Measurements from ENCODE around the gene CBARP. TPM values are rescaled to one million over a fixed set of nuclear protein-coding genes. Genes with fewer than 3 reads are reported as not detected.

CBARP gene
- total and polyA plus RNA-seq, 2 donors from 2014 or later = 1.0 to 1.1 TPM

DNA sequence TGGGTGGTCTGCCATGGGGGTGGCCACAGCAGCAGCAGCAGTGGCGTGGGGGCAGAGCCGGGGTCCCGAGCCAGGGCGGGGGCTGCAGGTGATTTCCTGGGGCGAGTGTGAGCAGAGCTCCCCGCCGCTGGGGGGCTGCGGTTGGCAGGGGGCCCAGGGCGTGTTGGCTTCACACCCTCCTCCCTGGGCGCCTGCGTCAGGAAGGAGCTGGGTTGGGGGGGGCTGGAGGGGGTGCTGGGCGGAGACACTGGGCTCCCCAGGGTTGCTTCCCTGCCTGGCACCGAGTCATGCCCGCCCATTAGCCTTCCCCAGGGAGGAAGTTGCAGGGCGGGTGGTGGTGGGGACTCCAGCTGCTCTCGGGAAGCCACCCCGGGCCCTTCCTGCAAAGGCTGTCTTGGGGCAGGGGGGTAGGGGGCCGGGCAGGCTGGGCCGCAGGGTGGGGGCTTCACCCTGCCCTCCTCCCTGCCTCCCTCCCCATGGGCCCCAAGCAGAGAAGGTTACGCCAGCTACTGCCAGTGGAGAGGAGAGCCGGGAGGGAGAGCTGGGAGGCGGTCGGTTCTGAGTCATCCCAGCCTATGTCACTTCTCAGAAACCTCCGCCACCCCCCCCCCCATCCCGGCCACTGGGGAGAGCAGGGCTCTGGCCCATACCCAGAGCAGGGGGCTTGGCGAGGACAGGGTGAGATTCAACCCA lies 15.2 kb upstream of the CBARP start:
- DNase-seq (peak in 4 of 5 donors; percentile 61 to 99 (median 78)), FAIRE-seq (no peak)
- H3K9ac ChIP-seq (ENCODE audit: low read length in 3 of 3) = peak overlapping the region in 1 of 3 donors; percentile 88
- peak; percentile 9 for TF ChIP-seq CTCF (IDR thresholded peaks at IDR 0.05; ENCODE audit: borderline replicate concordance, extremely low read depth, insufficient read depth)
- H3K4me3 ChIP-seq (ENCODE audit: low read length in 3 of 3) = peak overlapping the region in 1 of 3 donors; percentile 69
- intact Hi-C loops (cut with DNase I) = no loop called here
- H3K27ac ChIP-seq (ENCODE audit: low read depth in 2 of 2, low read length in 2 of 2) = peak overlapping the region; percentile 97
- no peaks in the 10 kb centered on the region for H3K27me3 ChIP-seq (ENCODE audit: control insufficient read depth, insufficient read depth, low read length)
- peaks cover 0 to 39% (median 6%) of the 10 kb centered on the region in 3 donors for H3K4me1 ChIP-seq (ENCODE audit: control insufficient read depth in 2 of 3, insufficient read depth in 2 of 3, low read depth in 1 of 3, low read length in 3 of 3)
- H3K36me3 ChIP-seq (ENCODE audit: control insufficient read depth in 2 of 3, insufficient read depth in 3 of 3, low read length in 3 of 3) = peaks cover 5 to 34% (median 17%) of the 10 kb centered on the region in 3 donors
- no peaks in the 10 kb centered on the region for H3K9me3 ChIP-seq (ENCODE audit: control insufficient read depth in 2 of 3, insufficient read depth in 1 of 3, low read length in 3 of 3)

DNA sequence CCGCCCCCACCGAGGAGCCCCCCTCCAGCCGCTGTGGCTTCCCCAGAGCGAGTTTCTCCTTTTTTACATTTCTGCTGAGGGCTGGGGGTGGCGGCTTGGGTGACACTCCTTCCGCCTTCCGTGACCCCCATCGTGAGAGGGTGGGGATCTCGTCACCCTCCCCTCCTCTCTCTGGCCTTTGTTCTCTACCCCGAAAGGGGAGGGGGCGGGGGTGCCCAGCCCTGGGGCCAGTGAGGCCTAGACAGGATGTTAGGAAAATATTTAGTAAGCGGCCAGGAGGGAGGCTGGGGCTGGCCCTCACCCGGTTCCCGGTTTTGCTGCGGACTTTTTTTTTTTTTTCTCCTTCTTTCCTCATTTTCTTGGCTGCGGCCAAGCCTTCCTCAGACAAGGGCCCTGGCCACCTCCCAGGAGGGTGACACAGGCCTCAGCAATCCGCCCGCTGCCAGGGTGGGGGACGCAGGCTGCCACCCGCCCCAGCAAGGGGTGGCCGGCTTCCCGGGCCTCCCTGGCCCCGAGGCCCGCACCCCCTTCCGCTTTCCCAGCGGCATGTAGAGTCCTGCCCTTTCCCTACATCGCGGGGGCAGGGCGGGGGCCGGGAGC lies 14.5 kb upstream of the CBARP start:
- TF ChIP-seq CTCF (IDR thresholded peaks at IDR 0.05; ENCODE audit: borderline replicate concordance, extremely low read depth, insufficient read depth) = no peak
- Histone ChIP-seq H3K9me3 (ENCODE audit: control insufficient read depth in 2 of 3, insufficient read depth in 1 of 3, low read length in 3 of 3) (no peaks in the 10 kb centered on the region), H3K27me3 (ENCODE audit: control insufficient read depth, insufficient read depth, low read length) (no peaks in the 10 kb centered on the region), H3K4me1 (ENCODE audit: control insufficient read depth in 2 of 3, insufficient read depth in 2 of 3, low read depth in 1 of 3, low read length in 3 of 3) (peaks cover 0 to 38% (median 11%) of the 10 kb centered on the region in 3 donors), H3K9ac (ENCODE audit: low read length in 3 of 3) (peak overlapping the region in 1 of 3 donors; percentile 88), H3K36me3 (ENCODE audit: control insufficient read depth in 2 of 3, insufficient read depth in 3 of 3, low read length in 3 of 3) (peaks cover 5 to 34% (median 17%) of the 10 kb centered on the region in 3 donors), H3K4me3 (ENCODE audit: low read length in 3 of 3) (peak overlapping the region in 1 of 3 donors; percentile 69), H3K27ac (ENCODE audit: low read depth in 2 of 2, low read length in 2 of 2) (peak overlapping the region; percentile 97)
- FAIRE-seq = no peak
- intact Hi-C loops (cut with DNase I) = no loop called here
- DNase-seq = peak; percentile 55 to 98 (median 80)

DNA sequence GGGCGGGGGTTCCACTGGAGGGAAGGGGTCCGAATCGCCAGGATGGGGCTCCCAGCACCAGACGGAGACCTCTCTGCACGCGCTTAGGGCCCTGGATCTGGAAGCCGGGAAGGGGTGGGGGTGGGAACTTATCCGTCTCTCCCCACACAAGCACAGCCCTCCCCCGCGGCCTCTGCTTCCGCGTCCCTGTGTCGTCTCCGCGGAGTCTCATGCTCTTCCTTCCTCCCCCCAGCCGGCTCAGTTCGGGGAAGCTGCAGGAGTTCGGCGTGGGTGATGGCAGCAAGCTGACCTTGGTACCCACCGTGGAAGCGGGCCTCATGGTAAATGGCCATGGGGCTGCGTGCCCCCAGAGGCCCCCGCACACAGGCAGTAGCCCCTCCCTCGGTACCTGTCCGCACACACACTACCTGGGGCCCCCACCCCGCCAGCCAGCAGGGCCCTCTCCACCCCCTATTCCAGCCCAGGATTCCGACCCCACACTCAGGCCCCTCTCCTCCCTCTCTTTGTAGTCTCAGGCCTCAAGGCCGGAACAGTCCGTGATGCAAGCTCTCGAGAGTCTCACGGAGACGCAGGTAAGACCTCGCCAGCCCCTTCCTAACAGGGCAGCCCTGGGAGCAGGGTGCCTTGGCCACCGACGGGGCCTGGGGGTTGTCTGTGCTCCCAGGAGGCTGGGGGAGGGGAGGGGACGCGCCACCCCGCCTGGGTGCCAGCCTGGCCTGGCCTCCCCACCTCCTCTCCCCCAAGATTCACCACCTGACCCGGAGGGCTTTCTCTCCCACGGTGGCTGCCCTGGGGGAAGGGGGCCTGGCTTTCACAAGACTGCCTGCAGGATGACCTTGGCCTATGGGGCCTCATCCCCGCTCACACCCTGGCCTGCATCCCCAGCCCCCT lies 13.8 kb upstream of the CBARP start:
- peak overlapping the region; percentile 97 for H3K27ac ChIP-seq (ENCODE audit: low read depth in 2 of 2, low read length in 2 of 2)
- no peak for TF ChIP-seq CTCF (IDR thresholded peaks at IDR 0.05; ENCODE audit: borderline replicate concordance, extremely low read depth, insufficient read depth)
- H3K4me3 ChIP-seq (ENCODE audit: low read length in 3 of 3) = peak overlapping the region; percentile 61 to 73 (median 69)
- peak; percentile 62 to 94 (median 85) for DNase-seq
- peak overlapping the region; percentile 27 to 88 (median 32) for H3K9ac ChIP-seq (ENCODE audit: low read length in 3 of 3)
- no peaks in the 10 kb centered on the region for H3K9me3 ChIP-seq (ENCODE audit: control insufficient read depth in 2 of 3, insufficient read depth in 1 of 3, low read length in 3 of 3)
- H3K4me1 ChIP-seq (ENCODE audit: control insufficient read depth in 2 of 3, insufficient read depth in 2 of 3, low read depth in 1 of 3, low read length in 3 of 3) = peaks cover 0 to 37% (median 11%) of the 10 kb centered on the region in 3 donors
- intact Hi-C loops (cut with DNase I) = no loop called here
- H3K27me3 ChIP-seq (ENCODE audit: control insufficient read depth, insufficient read depth, low read length) = no peaks in the 10 kb centered on the region
- peaks cover 5 to 30% (median 14%) of the 10 kb centered on the region in 3 donors for H3K36me3 ChIP-seq (ENCODE audit: control insufficient read depth in 2 of 3, insufficient read depth in 3 of 3, low read length in 3 of 3)
- FAIRE-seq = no peak

Data from kidney (tissue), 14 donors.